SK-N-SH (cell line): ENCODE measurements around the gene MAP6D1. TPM values are rescaled to one million over a fixed set of nuclear protein-coding genes. Genes with fewer than 3 reads are reported as not detected.

Experiments used
- CTCF ChIA-PET: fragments of 300-600, 350-600 bp; formaldehyde crosslinking; extraction: SDS; loops from one replicate; lab custom pipeline; 2021; lab: Yijun Ruan, JAX
- POLR2A ChIA-PET: fragments of 350-600 bp; sonication (Branson Sonifier 250); formaldehyde crosslinking; extraction: SDS; loops from one replicate; lab custom pipeline; 2020; ENCODE audit warnings: antibody characterized with exemption, inconsistent platforms; lab: Yijun Ruan, JAX
- DNase-seq: peaks from one replicate; pipeline ENCODE4 v3.0.0; 2012
- H2AFZ ChIP-seq: fragments of 200-600 bp; sonication (generic); 2 replicates; pipeline ENCODE4 v1.8.1; 2016; ENCODE audit warnings: antibody characterized with exemption, mild to moderate bottlenecking, low read depth
- H3F3A ChIP-seq: fragments of 200-600 bp; sonication (generic); replicated peaks from 2 replicates; pipeline ENCODE3; 2016; ENCODE audit warnings: antibody characterized with exemption, mild to moderate bottlenecking; ENCODE audit not compliant: insufficient read depth
- H3K27ac ChIP-seq, 2 experiments: fragments of 200-500 bp in 1 of 2; fragments of 200-600 bp in 1 of 2; sonication (Bioruptor generic) in 1 of 2; sonication (generic), shearing (Covaris generic) in 1 of 2; 2 replicates each; pipeline versions ENCODE4 v1.5.1 to v1.6.1; 2014 to 2016; ENCODE audit warnings: low read depth in 2 of 2, inconsistent platforms in 1 of 2, low read length in 1 of 2, mild to moderate bottlenecking in 1 of 2, mixed read lengths in 1 of 2
- H3K27me3 ChIP-seq: fragments of 200-600 bp; sonication (generic), shearing (Covaris generic); 2 replicates; pipeline ENCODE4 v1.6.1; 2016; ENCODE audit warnings: mixed run types; ENCODE audit not compliant: insufficient read depth
- H3K36me3 ChIP-seq, 2 experiments: fragments of 200-500 bp in 1 of 2; fragments of 200-600 bp in 1 of 2; sonication (Bioruptor generic) in 1 of 2; sonication (generic) in 1 of 2; replicated peaks in 1 of 2; 2 replicates each; pipeline versions ENCODE3 to v1.5.1; 2014 to 2016; ENCODE audit warnings: low read length in 1 of 2, mild to moderate bottlenecking in 1 of 2; ENCODE audit not compliant: insufficient read depth in 2 of 2, control insufficient read depth in 1 of 2
- H3K4me1 ChIP-seq, 2 experiments: fragments of 200-500 bp in 1 of 2; fragments of 200-600 bp in 1 of 2; sonication (Bioruptor generic) in 1 of 2; sonication (generic), shearing (Covaris generic) in 1 of 2; 2 replicates each; pipeline versions ENCODE4 v1.5.1 to v1.6.1; 2014 to 2016; ENCODE audit warnings: low read depth in 1 of 2, low read length in 1 of 2, mixed run types in 1 of 2; ENCODE audit not compliant: insufficient read depth in 2 of 2, control insufficient read depth in 1 of 2
- H3K4me2 ChIP-seq: fragments of 200-600 bp; sonication (generic), shearing (Covaris generic); 2 replicates; pipeline ENCODE4 v1.6.1; 2017; ENCODE audit warnings: mixed run types
- H3K4me3 ChIP-seq, 2 experiments: fragments of 200-500 bp in 1 of 2; fragments of 200-600 bp in 1 of 2; sonication (Bioruptor generic) in 1 of 2; sonication (generic), shearing (Covaris generic) in 1 of 2; 2 replicates each; pipeline versions ENCODE4 v1.5.1 to v1.8.1; 2014 to 2016; ENCODE audit warnings: low read depth in 2 of 2, inconsistent platforms in 1 of 2, low read length in 1 of 2, mild to moderate bottlenecking in 1 of 2, mixed read lengths in 1 of 2, moderate library complexity in 1 of 2
- H3K79me2 ChIP-seq: fragments of 200-600 bp; sonication (generic); 2 replicates; pipeline ENCODE4 v1.8.1; 2017; ENCODE audit warnings: mild to moderate bottlenecking; ENCODE audit not compliant: insufficient read depth
- H3K9ac ChIP-seq: fragments of 200-600 bp; sonication (generic); 2 replicates; pipeline ENCODE4 v1.6.1; 2017; ENCODE audit warnings: mixed run types
- H3K9me2 ChIP-seq: fragments of 200-600 bp; sonication (generic); 2 replicates; pipeline ENCODE4 v1.6.1; 2017; ENCODE audit warnings: mixed run types
- H3K9me3 ChIP-seq: fragments of 200-600 bp; sonication (generic); 2 replicates; pipeline ENCODE4 v1.6.1; 2017; ENCODE audit warnings: mixed run types, mild to moderate bottlenecking, moderate library complexity
- H4K20me1 ChIP-seq: fragments of 200-600 bp; sonication (generic); 2 replicates; pipeline ENCODE4 v1.6.1; 2017; ENCODE audit warnings: mild to moderate bottlenecking, mixed run types; ENCODE audit not compliant: insufficient read depth
- CHD2 ChIP-seq: fragments of 150-350 bp; IDR thresholded peaks from 2 replicates; pipeline ENCODE4 v1.6.1; 2018; ENCODE audit warnings: low read length; ENCODE audit not compliant: partially characterized antibody
- ELF1 ChIP-seq: IDR thresholded peaks from 2 replicates; pipeline ENCODE4 v1.4.0; 2012
- EP300 ChIP-seq, 2 experiments: IDR thresholded peaks; 2 replicates each; pipeline versions ENCODE4 v1.4.0 to v1.6.1; 2012; ENCODE audit warnings: borderline replicate concordance in 1 of 2, low read depth in 1 of 2, low read length in 1 of 2
- EZH2phosphoT487 ChIP-seq: fragments of 200-600 bp; sonication (generic); IDR thresholded peaks from 2 replicates; pipeline ENCODE4 v1.6.1; 2017; ENCODE audit warnings: low read depth, mixed run types, mild to moderate bottlenecking, antibody characterized with exemption, moderate library complexity, borderline replicate concordance
- FOXM1 ChIP-seq: IDR thresholded peaks from 2 replicates; pipeline ENCODE4 v1.4.0; 2012; ENCODE audit warnings: low read depth, mild to moderate bottlenecking
- GABPA ChIP-seq: IDR thresholded peaks from 2 replicates; pipeline ENCODE4 v1.4.0; 2012; ENCODE audit warnings: low read depth, mild to moderate bottlenecking
- GATA2 ChIP-seq: sonication (generic); formaldehyde crosslinking; IDR thresholded peaks from 2 replicates; pipeline ENCODE4 v1.5.0; 2020; ENCODE audit warnings: mild to moderate bottlenecking, missing genetic modification reagents
- JUND ChIP-seq: IDR thresholded peaks from 2 replicates; pipeline ENCODE4 v1.4.0; 2012
- NFIC ChIP-seq: IDR thresholded peaks from 2 replicates; pipeline ENCODE4 v1.4.0; 2012; ENCODE audit warnings: borderline replicate concordance
- POLR2AphosphoS5 ChIP-seq: IDR thresholded peaks from 2 replicates; pipeline ENCODE4 v1.6.1; 2012; ENCODE audit warnings: low read depth, low read length
- RAD21 ChIP-seq: IDR thresholded peaks from 2 replicates; pipeline ENCODE4 v1.6.1; 2012; ENCODE audit warnings: mild to moderate bottlenecking, low read length
- RFX5 ChIP-seq: IDR thresholded peaks from 2 replicates; pipeline ENCODE4 v1.6.1; 2012; ENCODE audit warnings: mild to moderate bottlenecking, improper control_type of control experiment, low read length
- TCF12 ChIP-seq: IDR thresholded peaks from 2 replicates; pipeline ENCODE4 v1.4.0; 2012
- TEAD4 ChIP-seq: IDR thresholded peaks from 2 replicates; pipeline ENCODE4 v1.4.0; 2012; ENCODE audit warnings: mild to moderate bottlenecking, borderline replicate concordance; ENCODE audit not compliant: insufficient read depth
- WGBS: methylation state at CpG from one replicate; pipeline ENCODE4 v1.1.6; 2017; ENCODE audit warnings: low lambda C conversion rate; 5-methylcytosine and 5-hydroxymethylcytosine counted together
- polyA plus RNA-seq, 3 experiments: library from polyadenylated mRNA; depleted of rRNA; stranded (reverse); fragments of >200 nt; gene quantifications; 2 replicates each; pipeline ENCODE4 v1.2.3, GENCODE V29; 2012
- TF ChIP-seq, protein P1 (sequence below): fragments of 150-350 bp; IDR thresholded peaks from 2 replicates; pipeline ENCODE4 v1.6.1; 2016; ENCODE audit warnings: mild to moderate bottlenecking, low read depth, low read length
- TF ChIP-seq, protein P2 (sequence below): fragments of 150-350 bp; IDR thresholded peaks from 2 replicates; pipeline ENCODE4 v1.6.1; 2017; ENCODE audit warnings: antibody characterized with exemption, low read length, low read depth, borderline replicate concordance
- TF ChIP-seq, protein P3 (sequence below): fragments of 200-600 bp; sonication (generic); IDR thresholded peaks from 2 replicates; pipeline ENCODE4 v1.6.1; 2017; ENCODE audit warnings: antibody characterized with exemption, mild to moderate bottlenecking, moderate library complexity
- TF ChIP-seq, protein P4 (sequence below): IDR thresholded peaks from 2 replicates; pipeline ENCODE4; 2012
- TF ChIP-seq, protein P5 (sequence below): IDR thresholded peaks from 2 replicates; pipeline ENCODE4 v1.4.0; 2012; ENCODE audit warnings: low read depth

The MAP6D1 gene
- polyA plus RNA-seq, 1 of the 3 experiments (the other 2 are of a cell fraction): 2.6 TPM

DNA sequence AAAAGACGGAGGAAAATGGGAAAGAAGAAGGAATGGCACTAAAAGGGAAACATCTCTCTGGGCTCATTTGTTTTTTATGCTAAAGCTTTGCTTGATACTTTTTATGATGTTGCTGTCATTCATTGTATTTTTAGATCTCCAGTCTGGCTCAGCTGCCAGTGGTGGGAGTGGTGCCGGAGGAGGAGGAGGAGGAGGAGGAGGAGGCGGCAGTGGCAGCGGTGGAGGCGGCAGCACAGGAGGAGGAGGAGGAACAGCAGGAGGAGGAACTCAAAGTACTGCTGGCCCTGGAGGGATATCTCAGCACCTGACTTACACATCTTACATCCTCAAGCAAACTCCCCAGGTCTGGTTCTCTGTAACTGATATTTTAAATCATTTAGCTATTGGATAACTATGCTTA lies 49.6 kb downstream of the MAP6D1 start:
- H3K9me3 ChIP-seq: no peaks in the 10 kb centered on the region
- ChIA-PET POLR2A (no interaction called here), CTCF (interaction anchor here (1.1 to 1.7 kb wide), 2 partner anchors 9 to 296 kb away, joined by 3 to 10 read pairs; no protein-coding TSS in a partner anchor)
- no peaks in the 10 kb centered on the region for H3K79me2 ChIP-seq
- H4K20me1 ChIP-seq: no peaks in the 10 kb centered on the region
- H3K36me3 ChIP-seq: peaks cover 62 to 73% of the 10 kb centered on the region in 2 experiments
- H3K27ac ChIP-seq: no peak overlapping the region
- H3K4me3 ChIP-seq: no peak overlapping the region
- H3K9me2 ChIP-seq: no peaks in the 10 kb centered on the region
- DNase-seq: no peak
- H3F3A ChIP-seq: peaks cover 8% of the 10 kb centered on the region
- TF ChIP-seq EZH2phosphoT487 (no peak), EP300 (IDR thresholded peaks at IDR 0.05; ENCODE audit: borderline replicate concordance in 1 of 2, low read depth in 1 of 2, low read length in 1 of 2) (no peak), TEAD4 (no peak), CHD2 (no peak), GABPA (no peak), RAD21 (no peak), NFIC (no peak), JUND (no peak), POLR2AphosphoS5 (no peak), RFX5 (no peak), GATA2 (CRISPR knock-in tag) (no peak), TCF12 (no peak), ELF1 (no peak), FOXM1 (no peak)
- TF ChIP-seq, protein P1, sequence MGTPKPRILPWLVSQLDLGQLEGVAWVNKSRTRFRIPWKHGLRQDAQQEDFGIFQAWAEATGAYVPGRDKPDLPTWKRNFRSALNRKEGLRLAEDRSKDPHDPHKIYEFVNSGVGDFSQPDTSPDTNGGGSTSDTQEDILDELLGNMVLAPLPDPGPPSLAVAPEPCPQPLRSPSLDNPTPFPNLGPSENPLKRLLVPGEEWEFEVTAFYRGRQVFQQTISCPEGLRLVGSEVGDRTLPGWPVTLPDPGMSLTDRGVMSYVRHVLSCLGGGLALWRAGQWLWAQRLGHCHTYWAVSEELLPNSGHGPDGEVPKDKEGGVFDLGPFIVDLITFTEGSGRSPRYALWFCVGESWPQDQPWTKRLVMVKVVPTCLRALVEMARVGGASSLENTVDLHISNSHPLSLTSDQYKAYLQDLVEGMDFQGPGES: no peak
- TF ChIP-seq, protein P2, sequence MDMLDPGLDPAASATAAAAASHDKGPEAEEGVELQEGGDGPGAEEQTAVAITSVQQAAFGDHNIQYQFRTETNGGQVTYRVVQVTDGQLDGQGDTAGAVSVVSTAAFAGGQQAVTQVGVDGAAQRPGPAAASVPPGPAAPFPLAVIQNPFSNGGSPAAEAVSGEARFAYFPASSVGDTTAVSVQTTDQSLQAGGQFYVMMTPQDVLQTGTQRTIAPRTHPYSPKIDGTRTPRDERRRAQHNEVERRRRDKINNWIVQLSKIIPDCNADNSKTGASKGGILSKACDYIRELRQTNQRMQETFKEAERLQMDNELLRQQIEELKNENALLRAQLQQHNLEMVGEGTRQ: no peak
- TF ChIP-seq, protein P3, sequence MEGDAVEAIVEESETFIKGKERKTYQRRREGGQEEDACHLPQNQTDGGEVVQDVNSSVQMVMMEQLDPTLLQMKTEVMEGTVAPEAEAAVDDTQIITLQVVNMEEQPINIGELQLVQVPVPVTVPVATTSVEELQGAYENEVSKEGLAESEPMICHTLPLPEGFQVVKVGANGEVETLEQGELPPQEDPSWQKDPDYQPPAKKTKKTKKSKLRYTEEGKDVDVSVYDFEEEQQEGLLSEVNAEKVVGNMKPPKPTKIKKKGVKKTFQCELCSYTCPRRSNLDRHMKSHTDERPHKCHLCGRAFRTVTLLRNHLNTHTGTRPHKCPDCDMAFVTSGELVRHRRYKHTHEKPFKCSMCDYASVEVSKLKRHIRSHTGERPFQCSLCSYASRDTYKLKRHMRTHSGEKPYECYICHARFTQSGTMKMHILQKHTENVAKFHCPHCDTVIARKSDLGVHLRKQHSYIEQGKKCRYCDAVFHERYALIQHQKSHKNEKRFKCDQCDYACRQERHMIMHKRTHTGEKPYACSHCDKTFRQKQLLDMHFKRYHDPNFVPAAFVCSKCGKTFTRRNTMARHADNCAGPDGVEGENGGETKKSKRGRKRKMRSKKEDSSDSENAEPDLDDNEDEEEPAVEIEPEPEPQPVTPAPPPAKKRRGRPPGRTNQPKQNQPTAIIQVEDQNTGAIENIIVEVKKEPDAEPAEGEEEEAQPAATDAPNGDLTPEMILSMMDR: no peak
- TF ChIP-seq, protein P4, sequence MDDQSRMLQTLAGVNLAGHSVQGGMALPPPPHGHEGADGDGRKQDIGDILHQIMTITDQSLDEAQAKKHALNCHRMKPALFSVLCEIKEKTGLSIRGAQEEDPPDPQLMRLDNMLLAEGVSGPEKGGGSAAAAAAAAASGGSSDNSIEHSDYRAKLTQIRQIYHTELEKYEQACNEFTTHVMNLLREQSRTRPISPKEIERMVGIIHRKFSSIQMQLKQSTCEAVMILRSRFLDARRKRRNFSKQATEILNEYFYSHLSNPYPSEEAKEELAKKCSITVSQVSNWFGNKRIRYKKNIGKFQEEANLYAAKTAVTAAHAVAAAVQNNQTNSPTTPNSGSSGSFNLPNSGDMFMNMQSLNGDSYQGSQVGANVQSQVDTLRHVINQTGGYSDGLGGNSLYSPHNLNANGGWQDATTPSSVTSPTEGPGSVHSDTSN: no peak
- TF ChIP-seq, protein P5, sequence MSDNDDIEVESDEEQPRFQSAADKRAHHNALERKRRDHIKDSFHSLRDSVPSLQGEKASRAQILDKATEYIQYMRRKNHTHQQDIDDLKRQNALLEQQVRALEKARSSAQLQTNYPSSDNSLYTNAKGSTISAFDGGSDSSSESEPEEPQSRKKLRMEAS: no peak
- no peak overlapping the region for H3K9ac ChIP-seq
- 96% methylated on average over 5 of the region's 5 CpGs for WGBS
- H2AFZ ChIP-seq: no peak overlapping the region
- no peaks in the 10 kb centered on the region; a peak in 1 of 4 replicates for H3K4me1 ChIP-seq
- H3K4me2 ChIP-seq: no peak overlapping the region
- H3K27me3 ChIP-seq: no peaks in the 10 kb centered on the region
